HCEC 1CT (cell line): ENCODE results near the gene ASXL3.
A peak's percentile ranks its signal among the peaks of the same experiment; 100 is the strongest.

ENCODE experiments used
- DNase-seq: peaks from one replicate; pipeline ENCODE4 v3.0.0-alpha.2; 2017

Gene ASXL3

DNA sequence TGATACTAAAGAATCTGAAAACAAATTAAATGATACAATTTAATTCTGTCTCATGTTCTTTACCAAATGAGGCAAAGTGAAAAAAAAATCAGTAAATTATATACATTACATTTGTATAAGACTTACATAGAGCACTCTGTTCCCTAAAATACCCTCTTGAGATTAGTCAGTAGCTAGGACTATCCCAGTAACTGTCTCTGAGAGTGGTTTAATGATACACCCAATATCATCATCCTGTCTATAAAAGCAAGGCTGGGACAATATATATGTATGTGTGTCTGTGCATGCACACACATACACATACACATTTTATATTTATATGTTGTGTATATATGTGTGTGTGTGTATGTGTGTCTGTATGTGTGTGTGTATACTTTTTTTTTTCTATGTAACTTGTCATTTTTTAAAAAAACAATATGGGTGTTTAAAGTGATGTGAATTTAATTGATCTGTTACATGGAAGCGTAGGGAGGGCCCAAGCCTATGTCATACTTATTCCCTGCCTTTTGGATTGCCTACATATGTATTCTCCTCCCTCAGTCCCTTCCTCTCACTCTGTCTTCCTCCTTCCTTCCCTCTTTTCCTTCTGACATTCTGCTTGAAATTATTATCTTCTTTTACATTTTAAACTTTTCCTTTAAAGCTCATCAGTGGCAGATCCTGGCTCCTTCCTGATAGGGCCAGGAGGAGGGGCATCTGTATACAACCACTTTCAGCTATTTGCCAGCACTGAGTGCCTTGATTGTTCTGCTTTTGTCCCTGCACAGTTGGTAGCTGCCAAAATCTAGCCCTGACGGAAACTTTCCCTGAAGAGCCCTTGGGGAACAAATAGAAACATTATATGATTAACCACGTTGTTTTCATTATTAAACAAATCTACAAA, 6.8 kb downstream of the ASXL3 start:
- DNase-seq: no peak

DNA sequence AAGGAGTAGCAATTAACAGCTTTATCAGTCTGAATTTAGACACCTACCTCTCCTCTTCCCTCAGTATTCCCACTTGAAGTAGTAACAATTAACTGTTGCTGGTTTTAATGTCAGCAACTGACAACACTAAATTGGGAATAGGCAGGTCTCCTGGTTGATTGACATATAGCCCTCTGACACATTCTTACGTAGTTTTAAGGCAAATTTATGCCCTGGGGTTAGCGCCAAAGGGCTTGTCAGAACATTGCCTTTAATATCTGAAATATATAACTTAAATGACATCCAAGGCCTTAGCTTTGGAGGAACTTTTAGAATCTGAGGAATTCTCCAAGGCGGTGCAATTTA, 7.4 kb downstream of the ASXL3 start:
- no peak for DNase-seq

DNA sequence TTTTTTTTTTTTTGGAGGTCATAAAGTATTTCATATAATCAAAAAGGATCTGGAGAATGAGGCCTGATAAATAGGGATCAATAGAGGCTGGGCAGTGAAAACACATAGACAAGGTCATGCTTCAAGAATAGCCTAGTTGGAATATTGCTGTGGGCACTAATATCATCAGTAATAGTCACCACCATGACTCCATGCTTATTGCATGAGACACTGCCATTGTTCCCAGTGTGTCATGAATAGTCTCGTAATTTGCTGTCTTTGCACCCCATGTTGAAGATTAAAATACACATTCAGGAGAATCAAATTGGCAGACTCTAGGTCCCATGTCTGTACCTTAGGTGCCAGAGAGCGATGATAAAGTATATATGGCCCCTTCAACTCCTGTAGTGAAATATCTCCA, 10.3 kb downstream of the ASXL3 start:
- DNase-seq: no peak

DNA sequence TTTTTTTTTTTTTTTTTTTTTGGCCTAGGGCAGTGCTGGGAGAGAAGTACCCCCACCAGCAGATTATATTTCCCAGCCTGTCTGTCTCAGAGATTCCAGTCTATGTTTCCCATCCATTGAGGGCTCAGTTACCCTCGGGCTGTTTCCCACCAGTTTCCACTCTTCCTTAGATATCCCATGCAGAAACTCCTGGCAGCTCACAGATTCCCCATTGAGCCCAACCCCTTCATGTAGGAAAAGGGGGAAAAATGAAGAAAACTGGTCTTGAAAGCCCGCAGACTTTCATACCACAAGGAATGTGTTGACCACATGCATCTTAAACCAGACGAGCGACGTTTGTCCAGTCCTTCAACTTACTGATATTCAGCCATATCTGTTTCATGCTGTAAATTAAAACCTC, 15.2 kb downstream of the ASXL3 start:
- DNase-seq: no peak

DNA sequence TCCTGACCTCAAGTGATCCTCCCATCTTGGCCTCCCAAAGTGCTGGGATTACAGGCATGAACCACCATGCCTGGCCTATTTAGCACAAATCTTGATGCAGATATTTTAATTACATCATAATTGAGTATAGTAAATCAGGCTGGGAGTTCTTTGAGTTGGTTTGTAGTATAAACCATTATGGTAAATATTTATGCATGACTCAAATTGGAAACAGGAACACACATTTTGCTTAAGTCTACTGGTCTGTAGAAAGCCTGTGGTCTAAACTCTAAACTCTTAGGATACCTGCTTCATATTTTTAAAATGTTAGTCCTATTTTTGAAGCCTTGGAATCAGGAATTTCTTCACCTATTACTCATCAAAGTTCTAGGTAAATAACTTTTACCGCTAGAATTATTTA, 16.8 kb downstream of the ASXL3 start:
- DNase-seq: no peak

DNA sequence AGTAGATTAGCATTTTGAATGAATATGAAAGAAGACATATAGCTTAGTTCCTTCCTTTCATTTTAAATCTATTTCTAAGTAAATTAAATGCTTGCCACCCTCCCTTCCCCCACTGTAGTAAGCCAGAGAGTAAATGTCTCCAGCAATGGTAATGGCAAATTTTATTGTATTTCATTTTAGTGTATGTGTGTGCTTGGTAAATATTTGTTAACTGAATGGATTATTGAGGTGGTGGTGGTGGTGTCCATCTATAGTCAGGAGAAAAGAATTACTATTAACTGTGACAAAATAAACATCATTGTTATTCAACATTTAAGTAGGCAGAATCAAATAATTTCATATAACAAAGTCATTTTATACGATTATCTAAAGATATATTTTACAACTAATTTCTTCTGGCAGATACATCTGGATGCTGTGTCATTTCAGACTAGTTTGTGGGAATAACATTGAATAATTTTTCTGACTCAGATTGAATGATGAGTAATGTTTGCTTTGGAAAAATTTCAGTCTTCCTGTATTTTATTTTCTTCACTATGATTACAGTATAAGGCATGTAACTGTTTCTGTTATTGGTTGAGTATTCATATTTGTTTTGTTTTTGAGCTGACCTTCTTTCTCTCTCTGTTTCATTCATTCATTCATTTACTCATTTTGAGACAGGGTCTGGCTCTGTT, 18.3 kb downstream of the ASXL3 start:
- peak; percentile 5 for DNase-seq

DNA sequence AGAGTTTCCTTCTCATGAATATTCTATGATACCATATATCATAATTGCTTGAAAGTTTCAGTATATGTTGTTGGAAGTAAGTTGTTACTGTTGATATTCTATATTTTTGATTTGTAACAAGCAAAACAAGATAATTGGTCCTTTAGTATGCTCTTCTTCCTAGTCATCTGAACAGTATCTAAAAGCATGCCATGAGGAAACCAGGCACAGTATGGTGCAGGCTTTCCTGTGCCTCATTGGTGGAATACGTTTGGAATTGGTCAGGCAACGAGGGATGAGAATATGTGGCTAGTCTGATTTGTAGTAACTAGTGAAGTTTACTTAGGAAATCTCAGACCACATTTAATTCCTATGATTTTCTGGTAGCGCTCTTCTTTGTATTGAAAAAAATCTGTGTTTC, 22.8 kb downstream of the ASXL3 start:
- no peak for DNase-seq

DNA sequence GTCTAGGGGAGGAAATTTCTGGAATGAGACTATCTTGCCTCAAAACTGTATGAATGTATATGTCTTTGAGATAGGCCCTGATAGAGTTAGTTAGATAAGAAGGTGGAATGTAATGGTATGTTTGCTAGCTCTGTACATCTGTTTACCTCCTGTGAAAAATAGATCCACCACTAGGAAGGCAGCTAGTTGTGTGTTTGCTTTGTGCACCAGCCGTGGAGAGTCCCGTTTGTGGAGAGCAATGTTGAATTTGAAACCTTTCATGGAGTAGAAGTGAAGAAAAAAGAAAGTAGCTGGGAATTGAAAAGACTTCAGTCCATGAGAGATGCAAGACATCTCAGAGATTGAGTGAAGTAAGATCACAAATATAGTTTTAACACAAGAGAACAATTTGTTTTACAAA, 25.4 kb downstream of the ASXL3 start:
- DNase-seq: no peak

DNA sequence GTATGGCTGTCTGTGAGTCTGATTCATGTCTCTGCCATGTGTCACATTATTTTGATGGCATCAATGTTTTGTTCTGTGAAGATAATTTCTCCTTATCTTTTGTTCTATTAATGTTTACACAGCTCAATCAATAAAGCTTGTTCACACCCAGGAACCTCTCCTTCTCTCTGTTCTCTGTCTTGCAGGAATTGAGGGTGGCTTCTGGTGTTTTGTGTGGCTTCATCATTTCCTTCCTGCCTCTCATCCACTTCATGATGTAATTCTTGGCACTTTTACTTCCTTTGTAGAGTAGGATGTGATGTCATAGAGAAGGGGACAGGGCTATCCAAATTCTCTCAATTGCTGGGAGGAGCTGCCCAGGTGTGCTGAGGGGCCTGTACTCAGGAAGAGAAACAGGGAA, 27.2 kb downstream of the ASXL3 start:
- no peak for DNase-seq

DNA sequence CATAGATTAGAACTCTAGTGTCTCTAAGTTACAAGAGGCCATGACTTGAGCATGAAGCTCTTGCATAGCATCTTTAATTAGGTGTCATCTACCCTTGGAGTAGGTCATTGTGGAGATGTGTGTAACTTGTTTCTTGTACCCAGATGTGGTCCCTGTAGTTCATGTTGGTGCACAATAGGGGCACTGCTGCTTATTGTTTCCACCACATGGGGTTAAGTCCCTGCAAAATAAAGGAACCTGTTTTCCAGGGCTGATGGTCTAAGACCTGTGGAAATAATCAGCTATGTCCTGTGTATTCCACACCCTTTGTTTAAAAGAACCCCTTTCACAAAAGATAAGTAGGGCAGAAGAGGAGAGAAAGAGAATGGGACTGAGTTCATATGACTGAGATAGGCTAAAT, 28.6 kb downstream of the ASXL3 start:
- DNase-seq: no peak

DNA sequence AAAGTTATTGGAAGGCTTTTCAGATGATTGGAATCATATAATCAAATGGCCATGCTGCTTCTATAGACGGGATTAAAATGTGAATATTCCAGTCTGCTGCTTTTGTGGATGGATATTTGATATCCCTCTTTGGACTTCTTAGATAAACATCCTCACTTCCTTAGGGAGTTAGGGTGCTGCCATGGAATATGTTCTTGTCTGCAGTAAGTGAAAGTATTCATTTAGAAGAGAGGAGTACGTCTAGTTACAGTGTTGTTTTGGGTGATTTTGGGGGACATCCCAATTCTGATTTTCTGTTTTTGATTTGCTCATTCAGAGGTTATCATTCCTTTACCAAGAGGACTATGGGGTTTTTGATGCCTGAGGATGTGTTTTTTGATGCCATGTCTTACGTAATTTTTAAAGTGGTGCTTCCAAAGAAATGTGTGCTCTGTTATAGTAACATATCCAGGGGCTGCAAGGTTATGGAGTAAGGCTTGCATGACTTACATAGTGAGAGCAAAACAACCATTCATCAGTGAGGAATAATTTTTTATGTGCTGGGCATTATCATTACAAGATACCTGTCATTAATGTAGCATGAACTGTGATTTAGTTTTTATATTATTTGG, 33.6 kb downstream of the ASXL3 start:
- no peak for DNase-seq

DNA sequence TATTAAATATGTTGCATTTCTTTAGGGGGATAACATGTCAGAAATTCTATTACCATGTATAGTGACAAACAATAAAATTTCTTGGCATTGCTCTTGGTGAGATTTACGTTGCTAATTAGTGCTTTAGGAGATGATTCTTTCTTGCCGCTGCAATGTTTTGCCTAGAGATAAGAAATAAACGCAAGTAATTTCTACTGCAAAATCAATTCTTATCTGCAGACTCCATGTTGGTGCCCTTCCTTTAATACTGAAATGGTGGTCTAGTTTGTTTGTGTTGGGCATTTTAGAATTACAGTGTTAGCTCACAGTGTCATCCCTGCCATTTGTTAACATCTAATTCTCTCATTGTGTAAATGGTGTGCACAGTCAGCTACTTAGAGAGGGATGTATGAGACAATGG, 34.6 kb downstream of the ASXL3 start:
- no peak for DNase-seq

DNA sequence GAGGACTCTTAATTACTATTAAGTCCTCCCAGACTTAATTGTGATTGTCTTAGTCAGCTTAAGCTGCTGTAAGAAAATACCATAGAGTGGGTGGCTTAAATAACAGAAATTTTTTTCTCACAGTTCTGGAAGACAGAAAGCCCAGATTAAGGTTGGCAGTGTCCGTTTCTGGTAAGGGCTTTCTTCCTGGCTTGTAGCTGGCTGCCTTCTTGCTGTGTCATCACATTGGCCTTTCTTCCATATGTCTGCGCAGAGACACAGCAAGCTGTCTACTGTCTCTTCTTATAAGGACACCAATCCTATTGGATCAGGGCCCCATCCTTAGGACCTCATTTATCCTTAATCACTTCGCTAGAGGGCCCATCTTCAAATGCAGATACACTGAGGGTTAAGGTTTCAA, 38.5 kb downstream of the ASXL3 start:
- DNase-seq: no peak

DNA sequence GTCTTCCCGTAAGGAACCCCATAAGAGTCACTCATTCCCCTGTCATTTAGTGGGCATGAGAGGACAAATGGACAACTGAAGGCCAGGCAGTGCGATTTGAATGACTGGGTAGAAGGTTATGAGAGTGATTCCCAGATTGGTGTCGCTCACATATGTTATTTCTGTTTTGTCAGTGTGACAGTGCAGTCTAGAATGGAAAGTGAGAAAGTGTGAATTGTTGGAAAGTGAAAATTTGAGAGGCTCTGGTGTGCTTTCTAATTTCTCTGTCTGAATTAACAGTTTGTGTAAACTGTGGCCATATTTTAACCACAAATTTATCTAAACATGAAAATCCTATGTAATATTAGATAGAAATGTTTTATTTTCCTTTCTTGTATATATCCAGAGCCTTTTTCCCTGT, 49.1 kb downstream of the ASXL3 start:
- no peak for DNase-seq

DNA sequence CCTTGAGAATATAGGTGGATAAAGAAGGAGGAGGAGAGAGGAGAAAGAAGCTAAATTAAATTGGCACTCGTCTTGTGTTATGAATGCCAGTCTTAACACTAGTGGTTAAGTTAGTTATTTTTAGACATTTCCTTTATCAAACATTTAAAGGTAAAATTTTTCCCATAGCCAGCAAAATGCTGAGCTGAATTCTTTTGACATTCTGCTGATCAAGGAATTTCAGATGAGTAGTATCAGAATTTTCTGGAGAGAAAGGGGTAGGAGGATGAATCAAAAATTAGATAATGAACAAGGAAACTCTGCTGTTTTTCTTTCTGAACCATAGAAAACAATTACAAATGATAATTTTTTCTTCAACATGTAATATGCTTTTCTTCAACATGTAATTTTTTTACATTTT, 52.5 kb downstream of the ASXL3 start:
- no peak for DNase-seq

DNA sequence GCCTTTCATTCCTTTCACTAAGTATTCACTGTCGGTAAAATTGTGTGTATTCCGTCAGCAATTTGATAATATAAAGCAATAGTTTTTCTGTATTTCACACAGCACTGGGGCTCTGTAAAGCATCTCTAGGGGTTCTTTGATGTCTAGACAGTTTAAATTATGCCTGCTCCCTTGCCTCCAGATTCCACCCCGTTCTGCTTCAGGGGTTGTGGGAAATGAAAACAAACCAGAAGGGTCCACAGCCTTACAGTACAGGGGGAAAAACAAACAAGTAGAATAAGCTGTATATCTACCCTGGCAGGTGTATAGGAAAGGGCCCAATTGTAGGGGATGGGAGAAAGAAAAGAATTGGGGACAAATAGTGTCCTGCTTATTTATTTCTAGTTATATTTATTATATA, 63.1 kb downstream of the ASXL3 start:
- no peak for DNase-seq

DNA sequence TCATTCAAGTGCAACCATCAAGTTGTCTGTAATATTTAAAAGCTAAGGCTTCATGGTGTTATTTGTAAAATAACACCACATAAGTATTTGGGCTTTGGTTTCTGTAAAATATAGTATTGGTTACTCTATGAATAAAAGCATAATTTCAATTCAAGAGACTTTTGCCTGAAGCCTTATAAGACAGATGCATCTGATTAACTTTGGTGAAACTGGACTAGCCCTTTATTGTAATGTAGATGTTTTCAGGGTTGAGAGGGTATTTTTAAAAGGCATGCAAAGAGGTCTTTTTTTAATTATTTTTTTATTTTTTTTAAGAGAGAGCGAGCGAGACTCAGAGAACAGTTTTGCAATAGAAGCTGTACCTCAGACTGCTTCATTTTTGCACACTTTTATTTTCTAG, 66.5 kb downstream of the ASXL3 start:
- no peak for DNase-seq

DNA sequence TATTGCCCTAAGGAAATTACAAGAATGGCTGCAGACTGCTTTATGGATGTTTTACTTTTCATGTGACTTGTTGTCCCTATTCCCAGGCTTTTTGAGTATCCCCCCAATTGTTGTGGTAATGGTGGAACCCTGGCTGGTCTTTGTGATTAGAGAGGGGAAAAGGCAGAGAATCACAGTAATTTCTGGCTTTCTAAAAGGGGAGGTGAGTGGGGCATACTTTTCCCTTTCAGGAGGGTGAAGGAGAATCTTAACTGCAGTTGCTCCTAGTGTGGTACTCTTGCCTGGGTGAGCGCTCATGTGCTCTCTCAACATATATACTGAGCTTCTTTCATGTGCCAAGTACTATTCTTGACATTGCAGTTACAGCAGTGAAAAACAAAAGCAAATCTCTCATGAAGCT, 69.3 kb downstream of the ASXL3 start:
- DNase-seq: no peak

DNA sequence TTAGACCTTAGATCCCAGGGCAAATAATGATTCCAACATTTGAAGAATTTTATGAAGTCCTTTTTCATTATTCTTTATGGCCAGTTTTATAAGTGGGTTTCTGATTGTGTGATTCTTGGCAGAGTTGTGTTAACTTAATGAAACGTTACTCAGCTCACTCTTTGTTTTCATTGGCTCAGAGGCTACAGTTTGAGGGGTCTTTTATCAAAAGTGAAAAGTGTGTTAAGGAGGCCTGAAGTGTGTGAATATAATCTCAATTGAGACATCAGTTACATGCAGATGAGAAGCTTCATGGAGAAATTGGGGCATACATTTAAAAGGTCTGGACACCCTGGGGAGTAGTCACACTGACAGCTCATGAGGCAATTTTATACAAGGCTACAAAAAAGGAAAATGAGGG, 74.6 kb downstream of the ASXL3 start:
- no peak for DNase-seq

DNA sequence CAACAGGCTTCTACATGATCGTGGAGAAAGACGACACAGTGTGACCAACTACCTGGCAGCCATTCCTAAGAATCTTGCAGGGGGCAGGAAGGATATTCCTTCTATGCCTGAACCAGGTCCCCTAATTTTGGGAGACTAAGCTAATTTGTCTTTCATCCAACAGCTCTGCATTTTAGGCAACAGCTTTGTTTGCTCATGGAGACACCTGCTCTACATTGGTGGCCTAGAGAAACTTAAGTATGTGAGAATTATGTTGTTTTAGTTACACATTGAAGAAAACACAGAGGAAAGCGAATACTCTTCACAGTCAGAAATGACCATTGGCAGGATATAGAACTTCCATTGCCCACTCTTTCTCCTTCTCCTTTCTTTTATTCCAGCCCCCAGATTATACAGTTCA, 75.2 kb downstream of the ASXL3 start:
- no peak for DNase-seq

DNA sequence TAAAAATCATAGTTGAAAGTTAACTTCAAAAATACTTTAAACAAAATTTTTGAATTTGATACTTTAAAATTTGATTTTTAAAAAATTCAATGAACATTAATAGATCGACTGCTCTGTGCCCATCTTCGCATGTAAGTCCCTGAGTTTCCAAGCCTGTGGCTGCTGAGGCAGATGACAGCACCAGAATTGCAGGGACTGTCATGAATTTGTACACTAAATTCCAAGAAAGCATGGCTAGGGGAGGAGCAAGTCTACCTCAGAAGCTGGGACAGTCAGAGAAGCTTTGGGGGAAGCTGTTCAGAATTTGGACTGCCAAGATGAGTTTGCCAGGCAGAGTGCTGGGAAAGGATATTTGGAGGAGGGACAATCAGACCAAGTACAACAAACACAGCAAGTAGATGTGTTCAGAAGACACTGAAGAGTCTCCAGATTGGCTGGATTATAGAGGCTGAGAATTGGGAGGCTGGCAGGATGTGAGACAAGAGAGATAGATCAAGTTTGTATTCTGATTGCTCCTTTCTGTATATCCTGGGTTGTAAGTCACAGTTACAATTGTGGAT, 79.0 kb downstream of the ASXL3 start:
- no peak for DNase-seq

DNA sequence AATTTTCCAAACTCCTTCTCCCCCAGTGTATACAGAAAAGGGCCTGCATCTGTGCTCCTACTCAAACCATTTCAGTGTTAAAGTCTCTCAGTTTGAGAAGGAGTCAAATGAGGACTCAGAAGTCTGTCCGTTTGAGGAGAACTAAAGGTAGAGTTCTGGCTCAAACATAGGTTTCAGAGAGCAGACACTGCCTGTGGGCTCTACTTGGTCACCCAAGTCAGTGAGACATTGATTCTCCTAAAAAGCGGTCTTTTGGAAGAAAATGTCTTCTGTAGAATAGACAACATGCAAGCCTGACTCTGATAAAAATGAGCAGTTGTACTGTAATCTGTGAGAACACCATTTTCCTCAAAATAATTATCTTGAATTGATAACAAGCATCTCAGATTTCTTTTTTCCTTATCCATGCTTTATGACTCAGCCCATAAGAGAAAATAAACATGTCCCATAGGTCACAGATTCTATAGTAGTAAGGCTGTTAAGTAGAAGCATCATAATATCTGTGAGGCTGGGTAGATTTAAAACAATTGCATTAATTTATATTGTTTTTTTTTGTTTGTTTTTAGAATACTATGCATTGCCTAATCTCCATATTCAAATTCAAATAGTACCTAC, 82.8 kb downstream of the ASXL3 start:
- no peak for DNase-seq

DNA sequence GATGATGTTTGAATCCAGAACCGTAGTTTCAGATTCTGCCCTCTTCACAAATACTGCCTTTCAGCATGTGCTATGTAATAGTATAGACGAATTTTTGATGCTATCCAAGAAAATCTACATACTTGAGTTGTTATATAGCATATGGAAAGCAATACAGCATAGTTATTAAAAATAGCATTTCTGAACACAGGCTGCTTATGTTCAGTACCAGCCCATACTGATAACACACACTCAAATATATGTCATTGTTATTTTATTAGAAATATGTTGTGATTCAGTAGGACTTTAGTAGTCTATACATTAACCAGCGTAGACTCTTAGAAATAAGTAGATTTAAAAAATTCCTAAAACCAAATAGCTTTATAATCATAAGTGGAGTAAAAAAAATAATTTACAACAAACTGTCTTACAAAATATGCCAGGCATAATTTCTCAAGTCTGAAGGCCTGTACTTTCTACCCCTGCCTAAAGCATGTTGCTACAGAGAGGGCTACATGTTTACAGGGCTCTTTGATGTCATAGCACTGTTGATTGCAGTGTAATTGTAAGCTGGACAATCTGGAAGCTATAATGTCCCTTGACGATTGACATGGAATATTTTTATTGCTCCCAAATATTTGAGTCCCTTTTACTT, 86.3 kb downstream of the ASXL3 start:
- no peak for DNase-seq
